ENCODE measurements around the gene RELCH.

Gene RELCH

DNA sequence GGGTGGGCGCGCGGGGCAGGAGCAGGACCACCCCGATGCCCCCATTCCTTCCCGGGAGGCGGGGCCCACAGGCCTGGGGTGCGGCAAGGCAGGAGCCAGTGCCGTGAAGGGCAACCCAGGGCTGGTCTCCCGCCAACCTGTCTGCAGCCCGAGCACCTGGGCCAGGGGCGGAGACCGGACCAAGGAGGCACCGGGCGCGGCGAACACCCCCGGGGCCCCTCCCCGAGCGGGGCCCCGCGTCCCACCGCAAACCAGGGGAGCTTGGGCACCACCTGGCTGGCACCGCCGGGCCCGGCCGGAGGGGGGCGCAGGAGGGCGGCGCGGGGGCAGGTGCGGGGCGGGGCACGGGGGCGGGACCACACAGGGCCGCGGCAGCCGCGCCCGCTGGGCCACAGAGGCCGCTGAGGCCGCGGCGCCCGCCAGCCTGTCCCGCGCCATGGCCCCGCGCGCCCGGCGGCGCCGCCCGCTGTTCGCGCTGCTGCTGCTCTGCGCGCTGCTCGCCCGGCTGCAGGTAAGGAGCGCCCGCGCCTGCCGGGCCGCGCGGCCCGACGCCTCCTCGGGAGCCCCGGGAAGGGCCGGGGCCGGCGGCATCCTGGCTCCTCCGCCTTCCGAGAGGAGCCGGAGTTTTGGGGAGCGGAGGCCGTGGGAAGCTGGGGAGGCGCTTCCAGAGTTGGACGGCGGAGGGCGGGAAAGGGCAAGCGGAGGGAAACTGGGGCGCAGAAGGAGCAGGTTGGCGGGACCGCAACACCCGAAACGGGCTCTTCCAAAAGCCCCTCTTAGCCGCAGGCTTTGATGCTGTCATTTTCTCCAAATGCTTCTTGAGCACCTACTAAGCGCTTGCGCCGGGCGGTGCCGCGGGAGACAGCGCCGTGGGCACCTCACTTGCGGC lies 138.1 kb downstream of the RELCH start, which contains the start of gene TNFRSF11A:
TNFRSF11A (plus strand) TSS at position 394 of the 889 bp plus-strand sequence; CDS start at position 437, 43 bp downstream.
- peak; percentile 61 for DNase-seq

DNA sequence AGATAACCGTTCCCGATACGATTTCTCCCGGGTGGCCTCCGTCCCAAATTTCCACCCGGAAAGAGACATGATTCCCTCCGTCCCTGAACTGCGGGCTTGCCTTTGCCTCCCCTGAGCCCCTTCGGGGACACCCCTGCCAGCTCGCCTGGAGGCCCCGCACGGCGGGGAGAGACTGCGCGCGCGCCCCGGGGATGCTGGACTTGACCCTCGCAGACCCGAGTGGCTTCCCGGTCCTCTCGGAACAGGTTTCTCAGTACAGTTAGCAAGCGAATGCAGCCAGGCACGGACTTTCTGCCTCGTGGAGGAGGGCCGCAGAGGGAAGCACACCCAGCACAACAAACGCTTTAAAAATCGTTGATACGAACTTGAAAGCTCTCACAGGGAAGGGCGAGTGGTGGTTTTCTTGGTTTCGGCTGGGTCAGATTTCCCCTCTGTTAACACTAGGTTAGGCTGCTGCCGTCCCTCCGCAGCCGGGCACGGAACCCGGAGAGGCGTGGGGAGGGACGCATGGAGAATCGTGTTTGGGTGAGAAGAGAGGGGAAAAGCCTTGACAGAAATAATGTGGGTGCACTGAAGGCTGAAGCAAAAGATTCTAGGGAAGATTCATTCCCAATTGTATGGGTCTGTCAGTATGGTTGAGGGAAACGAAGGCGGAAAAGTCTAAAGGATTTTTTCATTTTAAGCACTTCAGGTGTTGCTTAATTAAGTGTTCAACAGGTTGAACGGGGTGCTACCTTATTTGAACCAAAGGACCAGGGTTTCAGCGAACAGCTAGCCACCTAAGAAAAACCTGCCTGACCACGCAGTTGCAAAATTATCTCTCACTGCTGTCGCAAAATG lies 139.0 kb downstream of the RELCH start:
- peak; percentile 43 for DNase-seq

DNA sequence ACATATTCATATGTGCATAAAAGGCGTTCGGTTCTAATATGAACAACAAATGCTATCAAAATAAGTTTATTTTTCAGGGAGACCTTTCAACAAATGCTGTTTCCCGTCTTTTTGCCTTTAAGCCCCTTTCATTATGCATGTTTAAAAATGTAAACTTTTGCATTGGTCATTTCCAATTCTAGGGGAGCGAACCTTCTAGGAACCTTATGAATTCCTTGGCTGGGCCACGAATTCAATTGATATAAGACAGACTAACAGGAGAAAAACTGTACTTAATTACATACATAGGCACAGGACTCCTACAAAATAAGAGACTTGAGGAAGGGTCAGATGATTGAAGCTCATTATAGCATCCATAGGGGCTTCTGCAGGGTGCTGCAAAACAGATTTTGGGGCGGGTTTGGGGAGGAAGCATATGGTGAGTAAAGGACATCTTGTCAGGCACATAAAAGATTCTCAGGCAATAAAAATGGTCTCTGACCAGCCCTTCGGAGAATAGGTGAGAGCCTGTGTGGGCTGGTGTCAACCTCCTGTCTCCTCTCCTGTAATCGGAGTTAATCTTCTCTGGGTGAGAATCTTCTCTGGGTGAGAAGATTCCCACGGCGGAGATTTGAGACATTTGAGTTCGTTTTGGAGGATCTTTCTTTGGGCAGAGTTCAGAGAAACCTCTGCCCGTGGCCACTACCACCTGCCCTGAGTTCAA lies 139.7 kb downstream of the RELCH start:
- no peak for DNase-seq

DNA sequence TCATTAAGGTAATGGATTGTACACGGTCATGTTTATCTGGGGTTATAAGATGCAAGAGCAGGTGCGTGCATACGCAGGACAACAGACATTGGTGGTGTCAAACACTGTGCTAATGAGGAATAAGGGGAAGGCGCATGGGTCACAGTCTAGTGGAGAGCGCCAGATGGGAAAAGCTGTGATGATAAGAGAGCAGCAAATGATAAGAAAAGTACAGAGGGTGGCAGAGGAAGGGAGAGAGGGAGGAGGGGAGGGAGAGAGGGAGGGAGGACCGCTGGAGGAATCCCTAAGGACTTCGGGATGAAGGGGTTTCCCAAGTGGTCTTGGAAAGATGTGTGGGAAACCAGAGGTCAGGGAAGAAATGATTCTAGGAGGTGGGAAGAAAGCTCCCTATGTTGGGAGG lies 140.9 kb downstream of the RELCH start:
- DNase-seq: no peak

DNA sequence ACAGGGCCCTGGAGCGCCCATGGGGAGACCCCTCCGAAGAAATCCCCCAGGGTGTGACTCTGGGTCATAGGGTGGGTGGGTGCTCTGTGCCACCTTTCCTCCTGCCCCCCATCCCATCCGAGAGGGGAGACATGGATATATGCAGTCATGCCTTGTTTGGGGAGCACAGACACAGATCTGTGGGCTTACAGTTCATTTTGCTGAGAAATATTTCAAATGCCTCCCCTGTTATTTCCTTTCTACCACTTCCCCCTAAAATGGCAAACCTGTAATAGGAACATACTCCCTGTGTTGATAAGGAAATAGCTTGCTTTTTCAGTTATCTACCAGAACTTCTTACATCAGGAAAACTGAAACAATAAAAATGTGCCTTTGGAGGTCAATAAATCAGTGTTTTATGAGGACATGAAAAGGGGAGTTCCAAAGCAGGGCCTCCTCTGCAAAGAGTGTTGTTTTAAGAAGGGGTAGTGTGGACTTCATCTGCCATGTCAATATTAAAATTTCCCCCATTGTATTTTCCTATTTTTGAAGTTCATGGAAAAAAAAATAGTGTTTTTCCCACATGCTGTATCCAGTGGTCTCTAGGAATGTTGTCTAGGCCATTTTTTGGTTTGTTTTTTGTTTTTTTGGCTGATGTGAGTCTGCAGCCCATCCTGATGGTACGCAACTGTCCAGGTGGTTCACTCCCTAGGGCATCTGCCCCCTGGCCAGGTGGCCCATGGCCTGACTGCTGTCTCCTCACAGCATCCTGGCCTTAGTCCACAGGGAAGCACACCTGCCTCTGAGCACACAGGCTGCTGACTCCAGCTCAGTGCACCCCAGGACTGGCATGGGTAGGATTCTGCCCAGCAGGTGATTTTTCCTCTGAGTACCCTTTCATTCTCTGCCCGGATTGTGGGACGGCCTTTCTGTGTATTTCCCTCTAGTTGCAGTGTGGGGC lies 141.8 kb downstream of the RELCH start:
- no peak for DNase-seq

DNA sequence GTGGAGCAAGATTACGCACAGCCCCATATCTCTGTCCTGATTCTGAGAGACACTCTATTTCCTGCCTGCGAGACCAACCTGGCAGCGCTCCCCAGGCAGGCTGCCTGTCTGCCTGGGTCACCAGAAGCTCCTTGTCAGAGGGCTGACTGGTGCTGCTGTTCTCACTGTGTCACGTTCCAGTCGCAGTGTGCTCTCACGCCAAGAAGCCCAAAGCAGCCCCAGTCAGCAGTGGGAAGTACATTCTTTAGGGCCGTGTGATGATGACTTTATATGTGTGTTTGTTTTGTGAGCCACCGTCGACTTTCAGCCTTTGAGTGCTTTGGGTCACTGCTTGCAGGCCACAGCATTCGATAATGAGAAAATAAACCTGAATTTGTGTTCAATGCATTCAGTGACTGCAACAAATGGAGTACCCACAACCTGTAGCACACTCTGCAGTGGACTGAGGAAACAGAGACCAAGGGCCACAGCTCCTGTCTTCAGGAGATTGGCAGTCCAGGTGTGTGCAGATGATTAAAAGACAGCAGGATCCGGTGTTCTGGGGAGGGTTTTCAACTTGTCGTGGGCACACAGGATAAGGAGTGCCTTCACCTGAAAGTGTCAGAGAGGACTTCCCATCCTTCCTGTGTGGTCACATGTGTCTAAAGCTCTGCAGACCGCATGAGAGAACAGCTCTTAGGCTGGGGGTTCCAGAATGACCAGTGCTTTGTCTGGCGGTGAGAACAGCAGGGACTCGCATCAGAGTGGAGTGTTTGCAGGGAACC lies 142.8 kb downstream of the RELCH start:
- peak; percentile 57 for DNase-seq

DNA sequence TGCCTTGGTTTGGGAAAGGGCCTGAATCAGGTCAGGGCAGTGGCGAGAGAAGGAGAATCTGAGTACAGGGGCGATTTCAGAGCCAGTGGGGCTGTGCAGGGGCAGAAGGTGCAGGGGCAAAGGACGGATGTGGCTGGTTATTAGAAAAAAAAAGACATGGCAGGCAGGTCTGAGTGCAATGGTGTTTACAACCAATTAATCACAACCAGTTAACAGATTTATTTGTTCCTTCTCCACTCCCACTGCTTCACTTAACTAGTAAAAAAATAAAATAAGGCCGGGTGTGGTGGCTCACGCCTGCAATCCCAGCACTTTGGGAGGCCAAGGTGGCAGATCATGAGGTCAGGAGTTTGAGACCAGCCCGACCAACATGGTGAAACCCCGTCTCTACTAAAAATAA lies 143.6 kb downstream of the RELCH start:
- no peak for DNase-seq

DNA sequence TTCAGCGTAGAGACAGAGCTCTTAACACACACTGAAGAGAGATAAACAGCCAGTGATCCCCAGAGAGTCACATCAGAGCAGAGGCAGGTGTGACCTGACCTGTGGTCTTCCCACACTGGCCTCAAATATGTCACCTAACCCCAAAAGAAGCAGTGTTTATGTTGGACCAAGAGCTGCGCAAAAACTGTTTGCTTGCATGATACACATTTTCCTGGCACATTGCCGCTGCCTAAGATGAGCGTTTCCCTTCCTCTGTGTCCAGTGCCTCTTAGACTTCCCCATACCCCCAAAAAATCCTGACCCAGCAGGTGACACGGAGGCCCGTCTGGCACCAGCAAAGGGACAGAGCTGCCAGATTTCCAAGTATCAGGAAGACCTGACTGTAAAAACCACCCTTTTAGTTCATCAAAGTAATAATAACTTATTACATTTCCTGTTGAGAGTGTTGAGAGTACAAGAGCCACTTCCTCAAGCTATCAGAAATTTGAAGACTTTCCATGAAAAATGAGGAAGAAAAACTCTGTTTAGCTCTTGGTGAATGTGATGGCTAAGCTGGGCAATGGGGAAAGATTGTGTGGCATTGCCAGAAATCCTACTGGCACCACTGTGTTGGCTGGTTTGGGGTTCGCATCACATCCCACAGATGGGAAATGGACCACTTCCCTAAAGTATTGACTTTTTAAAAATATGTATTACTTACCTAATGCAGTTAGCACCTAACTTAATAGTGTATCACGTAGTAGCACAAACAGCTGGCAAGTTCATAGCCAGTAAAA lies 144.7 kb downstream of the RELCH start:
- DNase-seq: no peak

DNA sequence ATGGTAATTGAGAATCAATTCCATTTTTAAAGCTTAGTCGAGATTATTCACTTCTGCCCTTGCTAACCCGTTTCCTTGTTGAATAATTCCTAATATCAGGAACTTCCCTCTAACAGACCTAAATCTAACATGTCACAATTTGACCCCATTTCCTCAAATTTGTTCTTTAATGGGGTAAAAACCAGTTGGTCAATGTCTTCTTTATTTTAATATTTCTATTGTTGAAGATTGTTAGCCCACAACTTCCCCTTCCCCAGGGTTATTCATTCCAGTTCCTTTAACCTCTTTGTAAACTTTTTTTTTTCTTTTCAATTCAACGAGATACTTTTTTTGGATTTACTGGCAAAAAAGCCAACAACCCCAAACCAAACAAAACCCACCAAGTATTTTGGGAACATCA lies 145.4 kb downstream of the RELCH start:
- DNase-seq: no peak

DNA sequence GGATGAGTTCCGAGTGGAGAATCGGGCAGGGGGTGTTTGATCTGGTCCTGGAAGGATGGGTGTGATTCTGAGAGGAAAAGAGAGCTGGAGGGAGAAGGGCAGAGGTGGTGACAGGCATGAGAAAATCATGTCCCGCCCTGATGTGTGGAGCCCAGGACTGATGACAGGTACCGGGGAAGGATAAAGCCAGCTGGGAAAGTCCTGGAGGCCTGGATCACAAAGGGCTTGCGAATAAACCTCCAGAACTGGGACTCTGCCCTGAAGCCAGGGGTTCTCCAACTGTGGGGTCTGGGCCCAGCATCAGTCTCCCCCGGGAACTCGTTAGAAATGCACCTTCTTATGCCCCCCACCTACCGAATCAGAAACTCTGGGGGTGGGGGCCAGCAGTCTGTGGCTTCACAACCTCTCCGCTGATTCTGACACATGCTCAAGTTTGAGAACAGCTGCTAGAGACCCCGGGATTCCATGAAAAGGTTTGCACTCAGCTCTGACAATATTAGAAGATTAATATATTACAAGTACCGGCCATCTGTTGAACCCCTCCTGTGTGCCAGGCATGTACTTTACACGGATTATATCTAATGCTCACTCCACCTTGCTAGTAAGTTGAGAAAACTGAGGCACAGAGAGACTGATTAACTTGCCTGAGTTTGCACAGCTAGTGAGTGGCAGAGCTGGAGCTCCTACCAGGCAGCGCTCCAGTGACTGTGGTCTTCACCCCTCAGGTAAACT lies 146.1 kb downstream of the RELCH start:
- no peak for DNase-seq

DNA sequence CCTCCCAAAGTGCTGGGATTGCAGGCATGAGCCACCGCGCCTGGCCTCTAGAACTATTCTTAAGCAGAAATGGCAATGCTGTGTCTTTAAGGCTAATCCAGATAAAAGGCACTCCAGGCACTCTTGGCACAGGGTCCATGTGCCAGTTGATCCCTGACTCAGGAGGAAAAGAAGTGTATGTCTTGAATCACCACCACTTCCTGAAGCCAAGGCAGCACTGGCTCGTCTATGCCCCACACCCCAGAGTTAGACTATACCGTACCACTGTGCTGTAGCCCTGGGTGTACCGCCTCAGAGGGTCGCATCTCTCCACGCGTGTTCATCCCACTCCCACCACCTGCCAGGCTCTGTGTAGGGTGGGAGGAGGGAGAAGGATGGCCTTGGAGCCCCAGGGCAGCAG lies 147.1 kb downstream of the RELCH start:
- no peak for DNase-seq

DNA sequence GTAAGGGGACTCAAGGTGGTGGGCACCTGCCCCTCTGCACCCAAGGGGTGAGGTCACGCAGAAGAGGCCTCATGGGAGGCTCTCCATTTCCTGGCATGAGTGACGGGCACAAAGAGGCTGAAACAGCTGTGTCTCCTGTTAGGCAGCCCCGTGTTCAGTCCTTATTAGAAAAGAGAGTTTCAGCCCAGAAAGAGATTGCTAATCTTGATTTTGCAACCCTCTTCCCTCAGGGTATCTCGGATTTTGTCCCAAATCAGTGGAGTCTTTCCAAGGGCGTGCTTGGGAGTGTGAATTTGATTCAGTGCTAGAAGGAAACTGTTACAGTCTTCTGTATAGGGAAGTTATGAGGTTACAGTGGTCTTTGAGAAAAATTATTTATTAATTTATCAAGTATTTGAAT lies 148.4 kb downstream of the RELCH start:
- no peak for DNase-seq

DNA sequence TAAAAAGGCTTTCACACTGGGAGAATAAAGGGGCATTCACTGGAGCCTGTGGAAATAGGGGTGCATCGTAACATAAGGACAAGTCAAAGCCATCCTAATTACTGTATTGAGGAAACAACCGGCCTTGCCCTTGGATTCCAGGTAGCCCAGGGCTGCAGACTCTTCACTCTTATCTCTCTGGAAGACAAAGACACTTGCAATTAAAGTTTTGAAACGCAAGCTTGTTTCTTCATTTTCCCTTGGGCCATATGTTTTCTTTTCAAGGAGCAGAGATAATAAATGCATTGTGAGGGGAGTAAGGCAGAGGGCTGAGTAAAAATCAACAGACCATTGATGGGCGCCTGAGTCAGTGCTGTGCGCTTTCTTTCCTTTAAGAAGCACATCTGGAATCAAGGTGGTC lies 149.6 kb downstream of the RELCH start:
- DNase-seq: no peak

DNA sequence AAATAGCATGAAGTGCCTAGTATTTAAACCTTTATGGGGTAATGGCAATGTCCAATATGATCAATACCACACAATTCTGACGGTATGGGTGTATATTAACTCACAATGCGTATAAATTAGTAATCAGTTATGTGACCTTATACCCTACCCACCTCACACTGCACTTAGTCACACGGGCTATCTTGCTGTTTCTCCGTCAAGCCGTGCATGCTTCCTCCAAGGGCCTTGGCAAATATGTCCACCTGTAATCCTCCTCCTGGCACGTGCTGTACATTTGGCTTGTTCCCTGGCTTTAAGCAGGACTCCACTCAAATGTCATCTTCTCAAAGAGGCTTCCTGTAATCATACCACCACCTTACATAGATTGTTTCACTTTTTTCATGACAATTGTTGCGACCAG lies 150.3 kb downstream of the RELCH start:
- no peak for DNase-seq

DNA sequence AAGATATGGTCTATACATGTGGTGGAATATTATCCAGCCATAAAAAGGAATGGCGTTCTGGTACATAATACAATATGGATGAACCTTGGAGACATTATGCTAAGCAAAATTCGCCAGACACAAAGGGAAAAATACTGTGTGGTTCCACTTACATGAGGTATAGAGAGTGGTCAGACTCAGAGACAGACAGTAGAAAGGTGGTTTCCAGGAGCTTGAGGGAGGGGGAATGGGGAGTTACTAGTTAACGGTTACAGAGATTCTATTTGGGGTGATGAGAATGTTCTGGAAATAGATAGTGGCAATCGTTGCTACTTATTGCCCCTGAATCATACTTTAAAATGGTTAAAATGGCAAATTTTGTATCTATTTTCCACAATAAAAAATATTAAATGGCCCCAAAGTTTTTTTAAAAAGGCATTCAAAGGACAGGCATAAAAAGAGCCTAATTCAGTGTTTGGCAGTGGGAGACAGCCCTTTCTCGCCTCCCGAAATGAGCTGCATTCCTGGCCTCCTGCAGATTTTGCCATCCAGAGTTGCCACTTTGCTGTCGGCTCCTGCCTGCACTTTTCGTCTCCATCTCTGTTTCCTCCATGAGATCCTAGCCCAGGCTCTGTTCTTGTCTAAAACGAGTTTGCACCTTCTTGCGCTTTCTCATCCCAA lies 151.5 kb downstream of the RELCH start:
- DNase-seq: no peak

DNA sequence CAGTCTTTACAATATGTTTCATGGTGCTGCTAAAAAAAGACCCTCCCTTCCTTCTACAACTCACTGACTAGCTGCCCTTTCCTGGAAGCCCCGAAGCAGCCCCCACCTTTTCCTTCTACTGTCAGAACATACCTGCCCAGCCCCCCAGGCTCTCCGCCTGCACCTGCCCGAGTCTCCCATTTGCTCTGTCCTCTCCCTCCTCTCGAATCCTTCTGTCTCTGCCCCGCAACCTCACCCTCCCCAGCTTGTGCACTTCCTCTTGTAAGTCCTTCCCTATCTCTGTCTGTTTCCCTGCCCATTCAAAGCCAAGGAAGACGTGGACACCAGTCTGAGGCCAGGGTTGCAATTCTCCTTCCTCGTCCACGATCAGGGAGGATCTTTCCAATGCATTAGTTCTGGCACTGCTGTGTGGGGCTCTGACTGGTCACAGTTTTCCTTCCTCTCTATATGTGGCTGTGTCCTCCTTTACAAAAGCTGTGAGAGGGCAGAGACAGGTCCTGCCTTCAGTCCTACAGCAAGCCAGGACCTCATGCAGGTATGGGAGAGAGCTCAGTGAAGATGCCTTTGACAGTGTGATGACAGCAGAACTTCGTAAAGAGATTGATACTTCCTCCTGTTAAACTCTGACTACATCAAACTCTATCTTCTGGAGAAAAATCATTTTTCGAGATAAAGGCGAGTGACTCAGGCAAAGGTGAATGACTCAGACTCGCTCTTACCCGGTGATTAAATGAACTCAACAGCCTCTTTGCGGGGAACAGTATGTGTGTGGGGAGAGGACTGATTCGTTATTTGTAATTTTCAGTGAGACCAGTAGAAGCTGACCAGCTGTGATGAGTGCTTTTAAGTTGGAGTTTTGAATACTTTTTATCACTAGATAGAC lies 152.3 kb downstream of the RELCH start:
- no peak for DNase-seq

DNA sequence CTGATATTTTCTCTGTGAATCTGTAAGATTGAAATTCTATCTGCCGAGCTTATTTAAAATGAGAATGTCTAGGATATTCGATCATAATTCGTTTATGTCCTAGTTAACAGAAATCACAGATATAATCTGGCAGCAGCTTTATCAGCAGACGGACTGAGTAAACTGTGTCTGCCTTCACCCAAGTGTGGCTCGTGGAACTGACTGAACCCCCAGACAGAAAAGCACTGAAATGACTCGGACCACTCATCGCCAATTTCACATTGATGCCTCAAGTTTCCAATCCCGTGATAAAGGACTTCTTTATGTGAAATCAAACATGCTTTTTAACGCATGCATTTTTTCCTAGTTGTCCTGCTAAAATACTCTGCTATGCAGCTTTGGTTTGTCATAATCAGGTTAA lies 153.9 kb downstream of the RELCH start:
- DNase-seq: no peak

DNA sequence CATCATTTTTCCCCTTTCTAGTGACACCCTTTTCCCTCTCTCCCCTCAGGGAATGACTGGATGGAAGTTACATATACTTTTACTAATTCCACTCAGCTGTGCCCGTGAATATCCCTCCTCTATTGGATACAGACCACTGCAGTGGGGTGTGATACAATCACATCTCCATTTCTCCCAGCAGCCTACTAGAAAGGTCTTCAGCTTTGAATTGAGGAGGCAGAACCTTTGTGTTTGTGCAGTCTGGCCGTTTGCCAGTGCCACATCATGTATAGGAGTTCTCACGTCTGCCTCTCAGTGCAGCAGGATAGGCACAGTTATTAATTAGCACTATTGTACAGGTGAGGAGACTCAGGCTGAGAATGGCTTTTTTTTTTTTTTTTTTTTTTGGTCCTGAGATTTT lies 154.4 kb downstream of the RELCH start:
- no peak for DNase-seq
